Vagina (tissue), 2 donors: ENCODE results near the gene COL6A3. TPM values are rescaled to one million over a fixed set of nuclear protein-coding genes. Genes with fewer than 3 reads are reported as not detected.
"Not testable (repeated sequence)": the region's sequence is repeated elsewhere in the genome, so short reads cannot be mapped to it uniquely, and the experiment has no call there.

Experiments used
- DNase-seq, 2 donors: peaks; one replicate each; pipeline ENCODE4 v3.0.0-alpha.2; 2017; ENCODE audit errors: extremely low spot score in 2 of 2
- H3K27ac ChIP-seq: fragments of 200-600 bp; sonication (generic); one replicate; pipeline ENCODE4 v1.5.1; 2019
- H3K27me3 ChIP-seq: fragments of 200-600 bp; sonication (generic); one replicate; pipeline ENCODE4 v1.5.1; 2019
- H3K36me3 ChIP-seq, 2 donors: fragments of 200-600 bp; sonication (generic); one replicate each; pipeline ENCODE4 v1.5.1; 2017 to 2019
- H3K4me1 ChIP-seq: fragments of 200-600 bp; sonication (generic); one replicate; pipeline ENCODE4 v1.5.1; 2019
- H3K4me3 ChIP-seq, 2 donors: fragments of 200-600 bp; sonication (generic); 1 replicate in 1 of 2; 2 replicates in 1 of 2; pipeline ENCODE4 v1.5.1; 2016 to 2019
- H3K9me3 ChIP-seq: fragments of 200-600 bp; sonication (generic); one replicate; pipeline ENCODE4 v1.5.1; 2019
- CTCF ChIP-seq, 3 experiments: fragments of 450-650 bp in 2 of 3; fragments of 200-600 bp in 1 of 3; sonication (generic) in 1 of 3; IDR thresholded peaks; one replicate each; pipeline ENCODE4 v1.5.1; 2017 to 2019; ENCODE audit warnings: antibody characterized with exemption in 3 of 3, mild to moderate bottlenecking in 2 of 3, moderate library complexity in 2 of 3
- POLR2A ChIP-seq, 2 donors: fragments of 450-650 bp; IDR thresholded peaks; one replicate each; pipeline ENCODE4 v1.6.1; 2017; ENCODE audit warnings: antibody characterized with exemption in 2 of 2, mild to moderate bottlenecking in 2 of 2, moderate library complexity in 2 of 2
- POLR2AphosphoS5 ChIP-seq, 2 donors: sonication (generic); formaldehyde crosslinking; IDR thresholded peaks; one replicate each; pipeline ENCODE4 v1.9.0; 2017; ENCODE audit warnings: antibody characterized with exemption in 2 of 2, mild to moderate bottlenecking in 2 of 2, low read depth in 1 of 2; ENCODE audit not compliant: insufficient read depth in 1 of 2
- intact Hi-C: fragments of 100-400 bp; cut with DNase I; formaldehyde crosslinking; loops from one replicate; pipeline ENCODE4 v1.15.1; 2023
- total RNA-seq: library from RNA; depleted of rRNA; stranded (reverse); fragments of >200 nt; gene quantifications from one replicate; pipeline ENCODE4 v1.2.3, GENCODE V29; 2016

The COL6A3 gene
- total RNA-seq, 1 donor from 2014 or later = 315 TPM

GRCh38 chr2:237306083-237306786 lies 107.7 kb downstream of the COL6A3 start:
- no peaks in the 10 kb centered on the region for H3K27me3 ChIP-seq
- H3K4me3 ChIP-seq = no peak overlapping the region
- H3K36me3 ChIP-seq = no peaks in the 10 kb centered on the region
- no peaks in the 10 kb centered on the region for H3K9me3 ChIP-seq
- TF ChIP-seq POLR2A (IDR thresholded peaks at IDR 0.05) = no peak
- TF ChIP-seq CTCF (IDR thresholded peaks at IDR 0.05) = no peak
- no peak for TF ChIP-seq POLR2AphosphoS5 (IDR thresholded peaks at IDR 0.05; ENCODE audit: insufficient read depth in 1 of 2, low read depth in 1 of 2)
- no peak for DNase-seq
- peak overlapping the region; percentile 29 for H3K27ac ChIP-seq
- no peaks in the 10 kb centered on the region for H3K4me1 ChIP-seq
- intact Hi-C loops = no loop called here

- Histone ChIP-seq H3K27me3 (no peaks in the 10 kb centered on the region), H3K27ac (no peak overlapping the region), H3K9me3 (no peaks in the 10 kb centered on the region), H3K36me3 (no peaks in the 10 kb centered on the region), H3K4me1 (peaks cover 4% of the 10 kb centered on the region), H3K4me3 (no peak overlapping the region)
- TF ChIP-seq CTCF (IDR thresholded peaks at IDR 0.05) (no peak), POLR2AphosphoS5 (IDR thresholded peaks at IDR 0.05; ENCODE audit: insufficient read depth in 1 of 2, low read depth in 1 of 2) (no peak), POLR2A (IDR thresholded peaks at IDR 0.05) (no peak)
- intact Hi-C loops = no loop called here
- no peak for DNase-seq
Measured at GRCh38 chr2:237305579-237305978, 108.4 kb downstream of the COL6A3 start.

- intact Hi-C loops = no loop called here
- H3K36me3 ChIP-seq = no peaks in the 10 kb centered on the region
- H3K27me3 ChIP-seq = no peaks in the 10 kb centered on the region
- H3K4me3 ChIP-seq = no peak overlapping the region
- no peak overlapping the region for H3K27ac ChIP-seq
- DNase-seq = no peak
- TF ChIP-seq POLR2AphosphoS5 (IDR thresholded peaks at IDR 0.05; ENCODE audit: insufficient read depth in 1 of 2, low read depth in 1 of 2) = no peak
- TF ChIP-seq CTCF (IDR thresholded peaks at IDR 0.05) = no peak
- no peak for TF ChIP-seq POLR2A (IDR thresholded peaks at IDR 0.05)
- H3K9me3 ChIP-seq = no peaks in the 10 kb centered on the region
- H3K4me1 ChIP-seq = peaks cover 10% of the 10 kb centered on the region
Measured at GRCh38 chr2:237304763-237305514, 109.0 kb downstream of the COL6A3 start.

GRCh38 chr2:237303244-237303643 lies 110.7 kb downstream of the COL6A3 start:
- H3K4me3 ChIP-seq, H3K27me3 ChIP-seq, intact Hi-C loops, H3K27ac ChIP-seq, H3K36me3 ChIP-seq, H3K9me3 ChIP-seq, DNase-seq: not testable (repeated sequence)
- peaks cover 25% of the 10 kb centered on the region for H3K4me1 ChIP-seq

- Histone ChIP-seq H3K4me1 (peaks cover 38% of the 10 kb centered on the region), H3K27me3 (no peaks in the 10 kb centered on the region), H3K4me3 (no peak overlapping the region), H3K27ac (no peak overlapping the region), H3K36me3 (no peaks in the 10 kb centered on the region), H3K9me3 (no peaks in the 10 kb centered on the region)
- DNase-seq = no peak
- TF ChIP-seq CTCF (IDR thresholded peaks at IDR 0.05) = no peak
- intact Hi-C loops = no loop called here
Measured at GRCh38 chr2:237301595-237301994, 112.4 kb downstream of the COL6A3 start.
